HEK293 (cell line): ENCODE data around the gene INTS13.
A peak's percentile ranks its signal among the peaks of the same experiment; 100 is the strongest.

ENCODE experiments used
- BCL6B ChIP-seq: fragments of 450-650 bp; formaldehyde crosslinking; IDR thresholded peaks from 2 replicates; pipeline ENCODE4 v1.5.1; 2017; ENCODE audit warnings: missing biosample characterization, missing genetic modification characterization
- FEZF1 ChIP-seq: fragments of 450-650 bp; formaldehyde crosslinking; IDR thresholded peaks from 2 replicates; pipeline ENCODE4 v1.5.1; 2016; ENCODE audit warnings: missing biosample characterization, missing genetic modification characterization
- HIC1 ChIP-seq: fragments of 450-650 bp; formaldehyde crosslinking; IDR thresholded peaks from 2 replicates; pipeline ENCODE4 v1.5.1; 2016; ENCODE audit warnings: missing biosample characterization, missing genetic modification characterization
- MZF1 ChIP-seq: fragments of 450-650 bp; formaldehyde crosslinking; IDR thresholded peaks from 2 replicates; pipeline ENCODE4 v1.5.1; 2017; ENCODE audit warnings: missing biosample characterization, missing genetic modification characterization, borderline replicate concordance
- OSR2 ChIP-seq: fragments of 450-650 bp; formaldehyde crosslinking; IDR thresholded peaks from 2 replicates; pipeline ENCODE4 v1.5.1; 2016; ENCODE audit warnings: missing biosample characterization, missing genetic modification characterization
- OVOL3 ChIP-seq: fragments of 450-650 bp; formaldehyde crosslinking; IDR thresholded peaks from 2 replicates; pipeline ENCODE4 v1.5.1; 2016; ENCODE audit warnings: missing biosample characterization, missing genetic modification characterization
- RBAK ChIP-seq: fragments of 450-650 bp; formaldehyde crosslinking; IDR thresholded peaks from 2 replicates; pipeline ENCODE4 v1.5.1; 2016; ENCODE audit warnings: missing biosample characterization, missing genetic modification characterization
- ZBTB10 ChIP-seq: fragments of 450-650 bp; formaldehyde crosslinking; IDR thresholded peaks from 2 replicates; pipeline ENCODE4 v1.5.1; 2016; ENCODE audit warnings: missing biosample characterization, missing genetic modification characterization
- ZBTB20 ChIP-seq: fragments of 450-650 bp; formaldehyde crosslinking; IDR thresholded peaks from 2 replicates; pipeline ENCODE4 v1.5.1; 2016; ENCODE audit warnings: missing biosample characterization, missing genetic modification characterization
- ZBTB21 ChIP-seq: fragments of 450-650 bp; formaldehyde crosslinking; IDR thresholded peaks from 2 replicates; pipeline ENCODE4 v1.5.1; 2017; ENCODE audit warnings: missing biosample characterization, missing genetic modification characterization
- ZBTB48 ChIP-seq: fragments of 450-650 bp; formaldehyde crosslinking; IDR thresholded peaks from 2 replicates; pipeline ENCODE4 v1.5.1; 2016; ENCODE audit warnings: missing biosample characterization, missing genetic modification characterization
- ZFHX2 ChIP-seq: fragments of 450-650 bp; formaldehyde crosslinking; conservative IDR thresholded peaks from 2 replicates; pipeline ENCODE4 v1.5.1; 2016; ENCODE audit warnings: missing biosample characterization, missing genetic modification characterization
- ZFP37 ChIP-seq: fragments of 450-650 bp; formaldehyde crosslinking; IDR thresholded peaks from 2 replicates; pipeline ENCODE4 v1.5.1; 2016; ENCODE audit warnings: missing biosample characterization, missing genetic modification characterization
- ZNF10 ChIP-seq: fragments of 450-650 bp; formaldehyde crosslinking; IDR thresholded peaks from 2 replicates; pipeline ENCODE4 v1.5.1; 2017; ENCODE audit warnings: missing biosample characterization, missing genetic modification characterization
- ZNF146 ChIP-seq: fragments of 450-650 bp; formaldehyde crosslinking; IDR thresholded peaks from 2 replicates; pipeline ENCODE4 v1.5.1; 2016; ENCODE audit warnings: missing biosample characterization, missing genetic modification characterization
- ZNF248 ChIP-seq: fragments of 450-650 bp; formaldehyde crosslinking; IDR thresholded peaks from 2 replicates; pipeline ENCODE4 v1.5.1; 2017; ENCODE audit warnings: missing biosample characterization, missing genetic modification characterization
- ZNF26 ChIP-seq: fragments of 450-650 bp; formaldehyde crosslinking; IDR thresholded peaks from 2 replicates; pipeline ENCODE4 v1.5.1; 2016; ENCODE audit warnings: missing biosample characterization, missing genetic modification characterization
- ZNF391 ChIP-seq: fragments of 450-650 bp; formaldehyde crosslinking; IDR thresholded peaks from 2 replicates; pipeline ENCODE4 v1.5.1; 2016; ENCODE audit warnings: low read depth, missing biosample characterization, missing genetic modification characterization, borderline replicate concordance
- ZNF398 ChIP-seq: fragments of 450-650 bp; formaldehyde crosslinking; IDR thresholded peaks from 2 replicates; pipeline ENCODE4 v1.5.1; 2017; ENCODE audit warnings: missing biosample characterization, missing genetic modification characterization
- ZNF596 ChIP-seq: fragments of 450-650 bp; IDR thresholded peaks from 2 replicates; pipeline ENCODE4 v1.5.0; 2018; ENCODE audit warnings: missing biosample characterization, mild to moderate bottlenecking, missing genetic modification characterization, moderate library complexity
- ZNF600 ChIP-seq: fragments of 450-650 bp; formaldehyde crosslinking; IDR thresholded peaks from 2 replicates; pipeline ENCODE4 v1.5.1; 2016; ENCODE audit warnings: missing biosample characterization, missing genetic modification characterization
- ZNF768 ChIP-seq: fragments of 450-650 bp; formaldehyde crosslinking; IDR thresholded peaks from 2 replicates; pipeline ENCODE4 v1.5.1; 2018; ENCODE audit warnings: missing biosample characterization, mild to moderate bottlenecking, missing genetic modification characterization
- ZNF837 ChIP-seq: fragments of 450-650 bp; formaldehyde crosslinking; IDR thresholded peaks from 2 replicates; pipeline ENCODE4 v1.5.1; 2016; ENCODE audit warnings: missing biosample characterization, missing genetic modification characterization
- ZSCAN30 ChIP-seq: fragments of 450-650 bp; IDR thresholded peaks from 2 replicates; pipeline ENCODE4 v1.5.1; 2018; ENCODE audit warnings: missing biosample characterization, mild to moderate bottlenecking, missing genetic modification characterization, moderate library complexity
- ZXDB ChIP-seq: fragments of 450-650 bp; formaldehyde crosslinking; IDR thresholded peaks from 2 replicates; pipeline ENCODE4 v1.5.1; 2016; ENCODE audit warnings: missing biosample characterization, missing genetic modification characterization

The INTS13 gene

GRCh38 chr12:26938701-26939062 lies 901 bp upstream of the INTS13 start (continued):
- TF ChIP-seq OSR2 (tag by site-specific recombination) (no peak), ZNF398 (tag by site-specific recombination) (no peak), ZFHX2 (tag by site-specific recombination) (peak; percentile 4), ZBTB20 (0 out of 2 replicates have a peak, but pooled peaks have one; percentile 32), MZF1 (tag by site-specific recombination) (no peak), ZBTB48 (tag by site-specific recombination) (peak; percentile 58; the same call in 1 of the 2 replicates), ZSCAN30 (tag by site-specific recombination) (0 out of 2 replicates have a peak, but pooled peaks have one; percentile 41), ZNF768 (tag by site-specific recombination) (no peak), HIC1 (no peak), ZNF837 (tag by site-specific recombination) (no peak), ZBTB10 (tag by site-specific recombination) (no peak), OVOL3 (tag by site-specific recombination) (no peak), BCL6B (no peak), ZNF146 (tag by site-specific recombination) (no peak), ZNF600 (tag by site-specific recombination) (0 out of 2 replicates have a peak, but pooled peaks have one; percentile 73), ZBTB21 (tag by site-specific recombination) (no peak), ZNF596 (tag by site-specific recombination) (no peak), ZFP37 (tag by site-specific recombination) (peak; percentile 18), ZNF26 (no peak), ZNF391 (tag by site-specific recombination) (peak; percentile 4; the same call in 1 of the 2 replicates), ZXDB (tag by site-specific recombination) (0 out of 2 replicates have a peak, but pooled peaks have one; percentile 0), ZNF10 (no peak), ZNF248 (tag by site-specific recombination) (no peak), FEZF1 (tag by site-specific recombination) (no peak), RBAK (tag by site-specific recombination) (no peak)
